ENCODE results near the gene BCAS3.

The BCAS3 gene

GRCh38 chr17:61010661-61011170 is 333.1 kb downstream of the BCAS3 start:
- Histone ChIP-seq H3K4me1 (ENCODE audit: control insufficient read depth, low read depth, low read length) (no peaks in the 10 kb centered on the region), H3K9ac (ENCODE audit: low read length) (no peak overlapping the region), H2BK15ac (replicated peaks; ENCODE audit: low read depth) (no peak overlapping the region), H2BK120ac (ENCODE audit: low read depth, low read length) (no peak overlapping the region), H3K36me3 (ENCODE audit: control insufficient read depth, insufficient read depth, low read length) (no peaks in the 10 kb centered on the region), H2BK5ac (ENCODE audit: low read length) (no peak overlapping the region), H3K4me3 (ENCODE audit: low read length) (no peak overlapping the region), H3K23ac (ENCODE audit: low read length) (no peak overlapping the region), H4K8ac (ENCODE audit: low read depth, low read length) (no peak overlapping the region), H3K18ac (ENCODE audit: low read length) (no peak overlapping the region), H2AK5ac (ENCODE audit: low read length) (no peak overlapping the region), H3K27ac (ENCODE audit: low read depth, low read length) (no peak overlapping the region), H4K5ac (ENCODE audit: low read length) (no peak overlapping the region), H3K4me2 (ENCODE audit: low read length) (no peak overlapping the region), H3K27me3 (ENCODE audit: insufficient read depth, low read length, poor library complexity) (no peaks in the 10 kb centered on the region), H3K79me1 (ENCODE audit: low read length) (no peaks in the 10 kb centered on the region), H3K56ac (ENCODE audit: low read length) (no peak overlapping the region), H3K4ac (ENCODE audit: low read depth, low read length) (no peak overlapping the region), H3K79me2 (ENCODE audit: control insufficient read depth, insufficient read depth, low read length) (no peaks in the 10 kb centered on the region)
- no peak for DNase-seq
- no CpG with 5 or more reads among the region's 2 CpGs for WGBS (ENCODE audit: extremely low coverage, insufficient coverage, low lambda C conversion rate)

GRCh38 chr17:61011251-61011650 is 333.6 kb downstream of the BCAS3 start:
- no peak for DNase-seq
- H3K18ac ChIP-seq (ENCODE audit: low read length), result no peak overlapping the region
- no peak overlapping the region for H3K4me3 ChIP-seq (ENCODE audit: low read length)
- H3K9ac ChIP-seq (ENCODE audit: low read length), result no peak overlapping the region
- WGBS (ENCODE audit: extremely low coverage, insufficient coverage, low lambda C conversion rate), result no CpG with 5 or more reads among the region's 4 CpGs
- H3K79me2 ChIP-seq (ENCODE audit: control insufficient read depth, insufficient read depth, low read length), result no peaks in the 10 kb centered on the region
- no peak overlapping the region for H2AK5ac ChIP-seq (ENCODE audit: low read length)
- H2BK120ac ChIP-seq (ENCODE audit: low read depth, low read length), result no peak overlapping the region
- H3K79me1 ChIP-seq (ENCODE audit: low read length), result no peaks in the 10 kb centered on the region
- H4K5ac ChIP-seq (ENCODE audit: low read length), result no peak overlapping the region
- no peak overlapping the region for H2BK5ac ChIP-seq (ENCODE audit: low read length)
- no peak overlapping the region for H3K23ac ChIP-seq (ENCODE audit: low read length)
- no peak overlapping the region for H3K4me2 ChIP-seq (ENCODE audit: low read length)
- H3K56ac ChIP-seq (ENCODE audit: low read length), result no peak overlapping the region
- no peak overlapping the region for H4K8ac ChIP-seq (ENCODE audit: low read depth, low read length)
- H3K4me1 ChIP-seq (ENCODE audit: control insufficient read depth, low read depth, low read length), result no peaks in the 10 kb centered on the region
- H3K36me3 ChIP-seq (ENCODE audit: control insufficient read depth, insufficient read depth, low read length), result no peaks in the 10 kb centered on the region
- H3K27ac ChIP-seq (ENCODE audit: low read depth, low read length), result no peak overlapping the region
- H2BK15ac ChIP-seq (replicated peaks; ENCODE audit: low read depth), result no peak overlapping the region
- H3K4ac ChIP-seq (ENCODE audit: low read depth, low read length), result no peak overlapping the region
- H3K27me3 ChIP-seq (ENCODE audit: insufficient read depth, low read length, poor library complexity), result no peaks in the 10 kb centered on the region

GRCh38 chr17:61015966-61016365 is 338.3 kb downstream of the BCAS3 start:
- no peak overlapping the region for H3K23ac ChIP-seq (ENCODE audit: low read length)
- H3K4me2 ChIP-seq (ENCODE audit: low read length), result no peak overlapping the region
- no peak overlapping the region for H3K4me3 ChIP-seq (ENCODE audit: low read length)
- no peak overlapping the region for H2BK15ac ChIP-seq (replicated peaks; ENCODE audit: low read depth)
- H3K79me2 ChIP-seq (ENCODE audit: control insufficient read depth, insufficient read depth, low read length), result no peaks in the 10 kb centered on the region
- no peak overlapping the region for H3K9ac ChIP-seq (ENCODE audit: low read length)
- DNase-seq, result no peak
- H3K18ac ChIP-seq (ENCODE audit: low read length), result no peak overlapping the region
- H4K5ac ChIP-seq (ENCODE audit: low read length), result no peak overlapping the region
- H2BK5ac ChIP-seq (ENCODE audit: low read length), result no peak overlapping the region
- H3K56ac ChIP-seq (ENCODE audit: low read length), result no peak overlapping the region
- H3K4me1 ChIP-seq (ENCODE audit: control insufficient read depth, low read depth, low read length), result no peaks in the 10 kb centered on the region
- H2AK5ac ChIP-seq (ENCODE audit: low read length), result no peak overlapping the region
- WGBS (ENCODE audit: extremely low coverage, insufficient coverage, low lambda C conversion rate), result no CpG with 5 or more reads among the region's 3 CpGs
- H3K4ac ChIP-seq (ENCODE audit: low read depth, low read length), result no peak overlapping the region
- no peak overlapping the region for H4K8ac ChIP-seq (ENCODE audit: low read depth, low read length)
- H3K27me3 ChIP-seq (ENCODE audit: insufficient read depth, low read length, poor library complexity), result no peaks in the 10 kb centered on the region
- H3K79me1 ChIP-seq (ENCODE audit: low read length), result no peaks in the 10 kb centered on the region
- no peaks in the 10 kb centered on the region for H3K36me3 ChIP-seq (ENCODE audit: control insufficient read depth, insufficient read depth, low read length)
- no peak overlapping the region for H2BK120ac ChIP-seq (ENCODE audit: low read depth, low read length)
- H3K27ac ChIP-seq (ENCODE audit: low read depth, low read length), result no peak overlapping the region

- Histone ChIP-seq H2BK120ac (ENCODE audit: low read depth, low read length) (no peak overlapping the region), H3K36me3 (ENCODE audit: control insufficient read depth, insufficient read depth, low read length) (no peaks in the 10 kb centered on the region), H2AK5ac (ENCODE audit: low read length) (no peak overlapping the region), H3K79me2 (ENCODE audit: control insufficient read depth, insufficient read depth, low read length) (no peaks in the 10 kb centered on the region), H3K4me3 (ENCODE audit: low read length) (no peak overlapping the region), H3K4me1 (ENCODE audit: control insufficient read depth, low read depth, low read length) (no peaks in the 10 kb centered on the region), H3K27ac (ENCODE audit: low read depth, low read length) (no peak overlapping the region), H2BK5ac (ENCODE audit: low read length) (no peak overlapping the region), H3K9ac (ENCODE audit: low read length) (no peak overlapping the region), H3K56ac (ENCODE audit: low read length) (no peak overlapping the region), H2BK15ac (replicated peaks; ENCODE audit: low read depth) (no peak overlapping the region), H4K8ac (ENCODE audit: low read depth, low read length) (no peak overlapping the region), H3K79me1 (ENCODE audit: low read length) (no peaks in the 10 kb centered on the region), H3K23ac (ENCODE audit: low read length) (no peak overlapping the region), H3K18ac (ENCODE audit: low read length) (no peak overlapping the region), H3K4ac (ENCODE audit: low read depth, low read length) (no peak overlapping the region), H3K27me3 (ENCODE audit: insufficient read depth, low read length, poor library complexity) (no peaks in the 10 kb centered on the region), H4K5ac (ENCODE audit: low read length) (no peak overlapping the region), H3K4me2 (ENCODE audit: low read length) (no peak overlapping the region)
- DNase-seq, result no peak
- WGBS (ENCODE audit: extremely low coverage, insufficient coverage, low lambda C conversion rate), result no CpG with 5 or more reads among the region's 3 CpGs
These were observed 339.8 kb downstream of the BCAS3 start for GRCh38 chr17:61017317-61018006.

- Histone ChIP-seq H4K5ac (ENCODE audit: low read length) (no peak overlapping the region), H2BK15ac (replicated peaks; ENCODE audit: low read depth) (no peak overlapping the region), H3K18ac (ENCODE audit: low read length) (no peak overlapping the region), H3K4me1 (ENCODE audit: control insufficient read depth, low read depth, low read length) (no peaks in the 10 kb centered on the region), H3K27me3 (ENCODE audit: insufficient read depth, low read length, poor library complexity) (no peaks in the 10 kb centered on the region), H3K27ac (ENCODE audit: low read depth, low read length) (no peak overlapping the region), H3K79me2 (ENCODE audit: control insufficient read depth, insufficient read depth, low read length) (no peaks in the 10 kb centered on the region), H2AK5ac (ENCODE audit: low read length) (no peak overlapping the region), H3K4ac (ENCODE audit: low read depth, low read length) (no peak overlapping the region), H3K4me2 (ENCODE audit: low read length) (no peak overlapping the region), H3K23ac (ENCODE audit: low read length) (no peak overlapping the region), H3K56ac (ENCODE audit: low read length) (no peak overlapping the region), H4K8ac (ENCODE audit: low read depth, low read length) (no peak overlapping the region), H2BK5ac (ENCODE audit: low read length) (no peak overlapping the region), H3K4me3 (ENCODE audit: low read length) (no peak overlapping the region), H3K79me1 (ENCODE audit: low read length) (no peaks in the 10 kb centered on the region), H3K36me3 (ENCODE audit: control insufficient read depth, insufficient read depth, low read length) (no peaks in the 10 kb centered on the region), H2BK120ac (ENCODE audit: low read depth, low read length) (no peak overlapping the region), H3K9ac (ENCODE audit: low read length) (no peak overlapping the region)
- DNase-seq, result peak; percentile 20
- no CpG with 5 or more reads among the region's 5 CpGs for WGBS (ENCODE audit: extremely low coverage, insufficient coverage, low lambda C conversion rate)
These were observed 341.3 kb downstream of the BCAS3 start for GRCh38 chr17:61018938-61019337.

- no peak overlapping the region for H3K56ac ChIP-seq (ENCODE audit: low read length)
- no peak overlapping the region for H2BK15ac ChIP-seq (replicated peaks; ENCODE audit: low read depth)
- no peak overlapping the region for H3K4me3 ChIP-seq (ENCODE audit: low read length)
- H3K9ac ChIP-seq (ENCODE audit: low read length), result no peak overlapping the region
- no peak for DNase-seq
- no CpG with 5 or more reads among the region's 2 CpGs for WGBS (ENCODE audit: extremely low coverage, insufficient coverage, low lambda C conversion rate)
- H2BK120ac ChIP-seq (ENCODE audit: low read depth, low read length), result no peak overlapping the region
- H3K18ac ChIP-seq (ENCODE audit: low read length), result no peak overlapping the region
- H4K5ac ChIP-seq (ENCODE audit: low read length), result no peak overlapping the region
- no peak overlapping the region for H3K4ac ChIP-seq (ENCODE audit: low read depth, low read length)
- H4K8ac ChIP-seq (ENCODE audit: low read depth, low read length), result no peak overlapping the region
- H3K79me2 ChIP-seq (ENCODE audit: control insufficient read depth, insufficient read depth, low read length), result no peaks in the 10 kb centered on the region
- no peak overlapping the region for H3K27ac ChIP-seq (ENCODE audit: low read depth, low read length)
- H3K36me3 ChIP-seq (ENCODE audit: control insufficient read depth, insufficient read depth, low read length), result no peaks in the 10 kb centered on the region
- H2AK5ac ChIP-seq (ENCODE audit: low read length), result no peak overlapping the region
- no peak overlapping the region for H2BK5ac ChIP-seq (ENCODE audit: low read length)
- H3K79me1 ChIP-seq (ENCODE audit: low read length), result no peaks in the 10 kb centered on the region
- H3K4me1 ChIP-seq (ENCODE audit: control insufficient read depth, low read depth, low read length), result no peaks in the 10 kb centered on the region
- no peaks in the 10 kb centered on the region for H3K27me3 ChIP-seq (ENCODE audit: insufficient read depth, low read length, poor library complexity)
- no peak overlapping the region for H3K23ac ChIP-seq (ENCODE audit: low read length)
- H3K4me2 ChIP-seq (ENCODE audit: low read length), result no peak overlapping the region
These were observed 346.3 kb downstream of the BCAS3 start for GRCh38 chr17:61023996-61024395.

All from mesendoderm (in vitro differentiated cells).